COR-L47 (cell line): ENCODE results near the gene ZNF426.

Experiments used
- DNase-seq: peaks from one replicate; lab custom pipeline; 2025; lab: John Stamatoyannopoulos, UW

ZNF426 gene

GRCh38 chr19:9498183-9498902, 40.1 kb downstream of the ZNF426 start, which contains the start of gene ZNF560:
ZNF560 (minus strand) TSS chr19:9498616; CDS start chr19:9475313, 23,303 bp downstream.
- DNase-seq: no peak

GRCh38 chr19:9494096-9494495, 44.3 kb downstream of the ZNF426 start:
- no peak for DNase-seq

GRCh38 chr19:9487016-9487415, 51.4 kb downstream of the ZNF426 start:
- no peak for DNase-seq

GRCh38 chr19:9485140-9485539, 53.3 kb downstream of the ZNF426 start:
- no peak for DNase-seq

- no peak for DNase-seq
Observed at GRCh38 chr19:9474975-9475374, 63.5 kb downstream of the ZNF426 start.
